ENCODE measurements around the gene ID1.

ID1 gene

GRCh38 chr20:31564284-31564683 lies 40.8 kb upstream of the ID1 start:
- Histone ChIP-seq H3K9me3 (no peaks in the 10 kb centered on the region), H3K4me1 (peaks cover 30% of the 10 kb centered on the region), H3K36me3 (peaks cover 65% of the 10 kb centered on the region), H3K27me3 (no peaks in the 10 kb centered on the region), H3K4me3 (ENCODE audit: low read depth, low read length) (no peak overlapping the region)
- no peak for TF ChIP-seq CTCF (IDR thresholded peaks at IDR 0.05; ENCODE audit: low read depth, low read length)
- DNase-seq = no peak

GRCh38 chr20:31565699-31566318 lies 39.3 kb upstream of the ID1 start:
- Histone ChIP-seq H3K4me1 (peaks cover 33% of the 10 kb centered on the region), H3K36me3 (peaks cover 63% of the 10 kb centered on the region), H3K4me3 (ENCODE audit: low read depth, low read length) (no peak overlapping the region), H3K27me3 (no peaks in the 10 kb centered on the region), H3K9me3 (no peaks in the 10 kb centered on the region)
- TF ChIP-seq CTCF (IDR thresholded peaks at IDR 0.05; ENCODE audit: low read depth, low read length) = no peak
- no peak for DNase-seq

GRCh38 chr20:31566319-31566657 lies 38.8 kb upstream of the ID1 start:
- TF ChIP-seq CTCF (IDR thresholded peaks at IDR 0.05; ENCODE audit: low read depth, low read length) = no peak
- DNase-seq = no peak
- Histone ChIP-seq H3K4me3 (ENCODE audit: low read depth, low read length) (no peak overlapping the region), H3K27me3 (no peaks in the 10 kb centered on the region), H3K4me1 (peaks cover 35% of the 10 kb centered on the region), H3K36me3 (peaks cover 59% of the 10 kb centered on the region), H3K9me3 (no peaks in the 10 kb centered on the region)

GRCh38 chr20:31566658-31567379 lies 38.3 kb upstream of the ID1 start:
- H3K36me3 ChIP-seq = peaks cover 53% of the 10 kb centered on the region
- H3K4me1 ChIP-seq = peaks cover 39% of the 10 kb centered on the region
- H3K27me3 ChIP-seq = no peaks in the 10 kb centered on the region
- H3K9me3 ChIP-seq = no peaks in the 10 kb centered on the region
- no peak for TF ChIP-seq CTCF (IDR thresholded peaks at IDR 0.05; ENCODE audit: low read depth, low read length)
- no peak for DNase-seq
- no peak overlapping the region for H3K4me3 ChIP-seq (ENCODE audit: low read depth, low read length)

GRCh38 chr20:31567380-31567720 lies 37.7 kb upstream of the ID1 start:
- H3K4me1 ChIP-seq = peaks cover 43% of the 10 kb centered on the region
- no peaks in the 10 kb centered on the region for H3K27me3 ChIP-seq
- DNase-seq = no peak
- peaks cover 49% of the 10 kb centered on the region for H3K36me3 ChIP-seq
- no peak overlapping the region for H3K4me3 ChIP-seq (ENCODE audit: low read depth, low read length)
- H3K9me3 ChIP-seq = no peaks in the 10 kb centered on the region
- TF ChIP-seq CTCF (IDR thresholded peaks at IDR 0.05; ENCODE audit: low read depth, low read length) = no peak

GRCh38 chr20:31568041-31568731 lies 36.9 kb upstream of the ID1 start:
- peaks cover 42% of the 10 kb centered on the region for H3K36me3 ChIP-seq
- no peaks in the 10 kb centered on the region for H3K27me3 ChIP-seq
- TF ChIP-seq CTCF (IDR thresholded peaks at IDR 0.05; ENCODE audit: low read depth, low read length) = no peak
- H3K4me1 ChIP-seq = peaks cover 40% of the 10 kb centered on the region
- H3K9me3 ChIP-seq = no peaks in the 10 kb centered on the region
- no peak for DNase-seq
- H3K4me3 ChIP-seq (ENCODE audit: low read depth, low read length) = no peak overlapping the region

Measured in BE2C (cell line).